NCI-H128 (cell line): ENCODE results near the gene NINJ1.

ENCODE experiments used
- DNase-seq: peaks from one replicate; lab custom pipeline; 2025; ENCODE audit not compliant: unreplicated experiment; lab: John Stamatoyannopoulos, UW

Gene NINJ1

DNA sequence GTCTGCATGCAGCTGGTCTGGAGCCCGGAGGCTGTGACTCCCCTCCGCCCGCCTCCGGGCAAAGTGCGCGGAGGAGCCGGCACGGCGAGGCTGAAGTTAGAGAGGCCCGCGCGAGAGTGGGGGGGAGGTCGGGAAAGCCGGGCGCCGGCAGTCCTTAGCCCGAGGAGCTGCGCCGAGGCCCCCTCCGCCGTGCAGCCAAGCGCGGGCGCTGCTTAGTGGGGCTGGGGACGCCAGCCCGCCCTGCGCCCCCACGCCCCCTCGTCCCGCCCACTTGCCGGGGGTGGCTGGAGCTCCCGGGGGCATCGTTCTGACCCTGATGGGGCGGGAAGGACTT is 403 bp downstream of the NINJ1 start:
- DNase-seq: no peak

DNA sequence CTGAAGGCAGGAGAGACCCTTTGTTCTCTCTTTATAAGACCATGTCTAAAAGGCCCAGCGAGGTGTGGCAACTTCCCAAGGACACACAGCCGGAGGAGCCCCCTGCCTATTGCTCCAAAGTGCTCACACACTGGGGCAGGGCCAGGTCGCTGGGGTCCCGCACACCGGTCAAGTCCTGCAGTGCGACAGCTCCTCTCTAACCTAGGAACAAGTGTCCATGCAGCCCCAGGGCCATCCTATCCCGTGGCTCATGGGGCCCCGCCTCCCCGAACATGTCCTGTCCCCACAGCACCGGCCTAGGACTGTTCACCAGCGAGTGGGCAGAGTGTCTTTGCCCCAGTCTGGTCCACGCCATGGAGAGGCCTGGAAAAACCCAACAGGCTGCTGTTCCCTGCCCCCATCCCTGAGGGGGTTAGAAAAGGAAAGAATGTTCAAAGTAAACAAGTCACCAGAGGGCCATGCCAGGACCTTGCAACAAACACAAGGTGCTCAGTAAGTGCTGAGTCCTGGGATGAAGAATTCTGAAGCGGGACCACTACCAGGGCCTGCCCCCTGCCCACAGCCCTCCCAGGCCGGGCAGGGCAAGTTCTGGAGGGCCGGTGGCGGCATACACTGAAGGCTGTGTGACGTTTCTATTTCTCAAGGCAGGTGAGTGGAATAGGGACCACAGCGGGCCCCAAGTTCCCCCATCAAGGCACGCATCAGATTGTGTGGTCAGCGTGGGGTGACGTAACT is 938 bp downstream of the NINJ1 start:
- DNase-seq: no peak

DNA sequence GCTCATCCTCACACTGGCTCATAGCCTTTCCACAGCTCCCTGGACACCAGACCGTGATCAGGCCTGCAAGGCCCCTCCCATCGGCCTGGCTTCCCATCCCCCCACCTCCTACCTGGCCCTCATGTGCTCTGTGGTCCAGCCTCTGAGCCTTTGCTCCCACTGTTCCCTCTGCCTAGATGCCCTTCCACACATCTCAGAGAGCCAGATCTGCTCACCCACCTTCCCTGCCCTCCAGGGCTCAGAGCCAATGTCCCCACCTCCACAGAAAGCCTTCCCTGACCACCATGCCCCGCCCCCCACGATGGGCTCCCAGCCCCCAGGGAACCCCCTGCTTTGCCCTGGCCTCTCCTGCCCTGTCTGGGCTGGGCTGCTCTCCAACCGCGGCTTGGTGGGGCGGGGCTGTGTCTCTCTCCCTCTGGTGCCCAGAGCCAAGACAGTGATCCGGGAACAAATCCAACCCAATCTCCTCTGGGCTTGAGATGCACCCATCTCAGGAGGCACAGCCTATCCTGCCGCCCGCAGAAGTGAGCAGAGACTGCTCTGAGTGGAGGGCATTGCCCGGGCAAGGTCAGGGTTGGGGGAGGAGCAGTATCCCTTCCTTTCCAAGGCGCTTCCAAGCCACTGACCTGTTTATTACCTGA is 1.6 kb downstream of the NINJ1 start:
- DNase-seq: no peak

DNA sequence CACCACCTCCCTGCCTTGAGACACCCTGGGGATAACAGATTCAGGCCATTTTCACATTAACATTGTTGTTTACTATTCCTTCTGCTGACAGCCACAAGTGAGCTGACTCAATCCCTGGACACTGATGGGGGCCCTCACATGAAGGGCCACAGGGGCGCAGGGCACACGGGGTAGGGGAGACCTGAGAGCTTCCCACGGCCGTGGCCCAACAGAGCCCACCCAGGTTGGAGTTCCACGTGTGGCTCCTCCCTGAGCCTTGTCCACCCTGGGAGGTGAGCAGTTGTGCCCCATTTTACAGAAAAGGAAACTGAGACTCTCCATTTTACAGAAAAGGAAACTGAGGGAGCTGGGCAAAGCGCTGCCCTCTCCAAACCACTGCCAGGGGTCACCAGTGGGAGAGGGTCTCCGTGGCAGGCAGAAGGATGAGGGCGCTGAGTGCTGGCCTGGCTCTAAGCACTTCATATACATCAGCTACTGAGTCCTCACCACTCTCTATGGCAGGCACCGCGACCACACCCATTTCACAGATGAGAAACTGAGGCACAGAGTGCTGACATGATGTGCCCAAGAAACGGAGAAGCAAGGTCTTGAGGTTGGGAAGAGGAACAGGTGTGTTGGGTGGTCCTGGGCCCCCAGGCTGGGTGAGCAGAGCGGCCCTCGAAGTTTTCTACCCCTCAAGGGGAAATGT is 2.3 kb downstream of the NINJ1 start:
- no peak for DNase-seq

DNA sequence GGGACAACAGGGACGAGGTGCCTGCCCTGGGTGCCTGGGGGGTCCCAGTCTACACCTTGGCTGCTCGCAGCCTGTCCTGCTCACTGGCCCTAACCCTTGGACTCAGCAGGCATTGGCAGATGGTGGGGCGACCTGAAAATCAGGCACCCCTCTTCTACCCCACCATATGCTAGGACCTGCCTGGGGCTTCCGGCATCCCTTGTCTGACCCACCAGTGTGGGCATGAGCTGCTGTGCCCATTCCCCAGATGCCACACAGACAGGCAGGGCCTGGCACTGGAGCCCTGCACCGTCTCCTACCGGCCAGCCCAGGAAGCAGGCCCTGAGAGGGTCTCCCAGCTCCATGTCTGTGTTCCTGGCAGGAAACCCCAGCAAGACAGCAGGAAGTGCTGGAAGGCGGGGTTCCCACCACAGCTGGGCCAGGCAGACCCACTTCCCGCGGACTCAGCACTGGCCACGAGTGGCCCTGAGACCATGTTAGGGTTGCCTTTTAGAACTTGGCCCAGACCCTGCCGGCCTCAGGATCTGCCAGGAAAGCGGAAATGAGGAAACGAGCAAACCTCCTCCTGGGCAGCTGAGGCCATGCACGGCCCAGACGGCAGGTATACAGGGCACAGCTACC is 3.1 kb downstream of the NINJ1 start:
- no peak for DNase-seq

DNA sequence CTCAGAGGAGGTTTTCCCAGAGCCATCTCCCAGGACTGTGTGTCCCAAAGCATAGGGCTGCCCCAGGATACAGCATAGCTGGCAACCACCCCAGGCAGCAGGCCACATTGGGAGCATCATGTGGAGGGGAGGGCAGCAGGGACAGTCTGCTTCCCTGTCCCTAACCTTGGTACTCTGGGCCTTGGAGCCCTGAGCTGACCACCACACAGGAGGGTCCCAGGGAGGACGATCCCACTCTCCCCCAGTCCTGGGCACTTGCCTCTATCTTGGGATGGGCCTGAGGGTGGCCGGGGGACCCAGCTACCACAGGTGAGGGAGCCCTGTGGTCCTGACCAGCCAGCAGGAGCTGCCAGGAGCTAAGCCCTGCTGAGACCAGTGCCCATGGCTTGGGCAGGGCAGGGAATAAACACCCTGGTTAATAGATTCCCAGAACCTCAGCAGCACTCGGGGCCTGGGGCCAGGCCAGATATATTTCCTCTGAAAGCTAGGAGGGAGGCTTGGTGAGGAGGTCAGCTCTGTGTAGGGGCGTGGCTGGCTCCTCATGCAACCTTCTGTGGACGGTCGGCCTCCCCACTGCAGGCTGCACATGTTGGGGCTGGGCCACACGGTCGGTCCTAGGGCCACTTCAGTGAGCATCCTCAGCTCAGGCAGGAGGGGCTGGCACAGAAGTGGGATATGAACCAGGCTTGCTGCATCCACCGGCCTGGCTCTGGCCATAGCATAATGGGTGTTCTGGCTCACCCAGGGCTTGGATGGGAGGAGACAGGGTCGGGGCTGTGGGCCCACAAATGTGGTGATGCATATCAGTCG is 4.2 kb downstream of the NINJ1 start:
- DNase-seq: no peak

DNA sequence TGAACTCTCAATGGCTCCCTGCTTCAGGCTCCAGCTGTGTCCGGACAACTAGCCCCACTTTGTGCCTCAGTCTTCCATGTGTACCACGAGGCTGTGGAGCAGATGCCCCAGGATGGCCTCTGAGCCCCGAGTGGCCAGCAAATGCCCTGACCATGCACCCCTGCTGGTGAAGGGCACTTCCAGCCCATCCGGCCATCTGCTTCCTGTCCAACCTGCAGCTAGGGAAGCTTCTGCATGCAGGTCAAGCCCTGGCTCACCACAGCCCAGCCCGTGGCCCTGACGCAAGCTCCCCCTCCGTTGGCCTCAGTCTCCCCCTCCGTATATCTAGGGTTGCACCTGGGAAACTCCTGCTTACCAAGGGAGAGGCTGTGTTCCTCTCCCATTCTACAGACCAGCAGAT is 4.8 kb downstream of the NINJ1 start:
- DNase-seq: no peak

DNA sequence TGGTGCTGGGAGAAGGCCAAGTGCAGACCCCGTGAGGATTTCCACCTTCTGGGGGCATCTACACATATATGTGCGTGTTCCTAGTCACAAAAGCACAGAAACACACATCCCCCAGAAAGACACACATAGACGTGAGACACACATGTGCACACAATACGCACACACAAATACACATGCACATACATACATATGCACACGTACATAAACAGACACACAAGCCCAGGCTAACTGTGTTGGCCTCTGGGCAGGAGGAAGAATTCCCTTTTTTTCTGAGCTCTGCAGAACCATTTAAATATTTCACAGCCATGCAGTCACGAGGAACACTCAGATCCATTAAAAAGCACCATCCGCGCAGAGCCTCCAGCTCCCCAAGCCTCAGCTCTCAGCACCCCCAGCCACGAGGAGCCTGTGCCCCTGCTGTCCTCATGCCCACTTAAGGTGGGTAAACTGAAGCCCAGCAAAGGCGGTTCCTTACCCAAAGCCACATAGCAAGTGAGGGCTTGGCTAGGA is 5.3 kb downstream of the NINJ1 start:
- DNase-seq: no peak

DNA sequence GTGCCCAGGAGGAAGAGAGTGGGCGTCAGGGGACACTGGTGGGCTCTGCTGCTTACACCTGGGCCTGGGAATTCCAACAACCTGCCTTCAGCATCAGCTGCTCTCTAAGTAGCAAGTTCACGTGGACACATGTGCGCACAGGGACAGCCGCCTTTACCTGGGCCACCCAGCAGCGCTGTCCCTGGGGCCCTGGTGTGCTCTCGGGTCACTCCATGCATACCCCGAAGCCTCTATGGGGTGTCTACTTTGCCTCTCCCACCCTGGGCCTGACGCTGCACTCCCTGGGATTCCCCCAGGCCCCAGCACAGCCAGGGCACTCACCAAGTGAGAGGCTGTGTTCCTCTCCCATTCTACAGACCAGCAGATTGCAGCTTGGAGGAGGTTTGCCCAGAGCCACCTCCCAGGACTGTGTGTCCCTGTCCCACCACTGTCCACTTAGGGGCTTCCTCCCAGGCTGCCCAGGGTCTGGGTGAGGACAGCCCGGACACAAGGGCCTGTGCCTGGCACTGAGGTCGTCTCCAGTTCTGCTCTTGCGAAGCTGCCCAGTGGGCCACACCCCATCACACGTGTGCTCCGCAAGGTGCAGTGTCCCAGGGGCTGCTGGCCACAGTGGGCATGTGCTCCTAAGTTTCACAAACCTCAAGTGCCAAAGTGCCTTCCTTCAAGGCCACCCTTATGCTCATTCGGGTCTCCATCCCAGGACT is 5.9 kb downstream of the NINJ1 start:
- no peak for DNase-seq

DNA sequence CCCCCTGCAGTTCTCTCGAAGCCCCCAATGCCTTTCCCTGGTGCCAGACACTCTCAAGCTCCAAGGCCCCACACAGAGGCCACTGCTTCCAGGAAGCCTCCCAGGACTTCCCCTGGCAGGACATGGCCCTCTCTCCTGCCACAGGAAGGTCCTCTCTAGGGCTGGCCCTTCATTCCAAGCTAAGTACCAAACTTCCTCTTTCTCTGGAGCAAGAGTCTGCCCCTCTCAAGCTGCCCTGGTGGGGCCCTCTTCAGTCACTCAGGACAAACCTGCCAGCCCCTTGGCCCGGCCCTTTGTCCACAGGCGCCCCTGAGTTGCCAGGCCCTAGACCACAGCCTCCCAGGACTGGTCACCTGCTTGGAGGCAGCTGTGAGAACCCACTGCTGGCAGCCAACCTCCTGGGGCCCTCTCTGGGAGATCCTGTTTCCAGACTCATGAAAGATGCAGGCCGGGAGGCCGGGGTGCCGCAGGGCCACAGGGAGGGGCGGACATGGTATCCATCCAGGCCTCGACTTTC is 6.6 kb downstream of the NINJ1 start:
- no peak for DNase-seq

DNA sequence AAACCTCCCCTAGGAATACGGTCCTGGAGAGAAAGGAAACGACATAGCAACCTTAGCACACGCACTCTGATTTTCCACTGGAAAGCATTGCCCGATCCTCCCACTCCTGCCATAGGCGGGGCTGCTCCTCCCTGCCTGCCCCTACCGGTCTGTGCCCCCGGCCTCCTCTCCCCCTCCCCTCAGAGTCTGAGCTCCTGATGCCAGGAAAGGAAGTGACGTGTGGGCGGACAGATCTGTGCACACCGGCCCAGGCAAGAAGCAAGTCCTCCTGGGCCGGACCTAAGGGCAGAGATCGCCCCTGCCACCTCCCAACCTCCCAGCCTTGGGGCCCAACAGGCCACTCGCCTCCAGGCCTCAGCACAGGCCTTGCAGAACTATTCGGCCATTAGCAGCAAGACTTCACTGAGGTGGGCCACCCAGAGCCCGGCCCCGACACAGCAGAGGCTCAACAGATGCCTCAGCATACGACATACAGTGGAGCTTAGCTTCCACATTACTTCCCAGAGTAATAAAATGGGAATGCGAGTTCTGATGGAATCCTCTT is 7.2 kb downstream of the NINJ1 start:
- no peak for DNase-seq

DNA sequence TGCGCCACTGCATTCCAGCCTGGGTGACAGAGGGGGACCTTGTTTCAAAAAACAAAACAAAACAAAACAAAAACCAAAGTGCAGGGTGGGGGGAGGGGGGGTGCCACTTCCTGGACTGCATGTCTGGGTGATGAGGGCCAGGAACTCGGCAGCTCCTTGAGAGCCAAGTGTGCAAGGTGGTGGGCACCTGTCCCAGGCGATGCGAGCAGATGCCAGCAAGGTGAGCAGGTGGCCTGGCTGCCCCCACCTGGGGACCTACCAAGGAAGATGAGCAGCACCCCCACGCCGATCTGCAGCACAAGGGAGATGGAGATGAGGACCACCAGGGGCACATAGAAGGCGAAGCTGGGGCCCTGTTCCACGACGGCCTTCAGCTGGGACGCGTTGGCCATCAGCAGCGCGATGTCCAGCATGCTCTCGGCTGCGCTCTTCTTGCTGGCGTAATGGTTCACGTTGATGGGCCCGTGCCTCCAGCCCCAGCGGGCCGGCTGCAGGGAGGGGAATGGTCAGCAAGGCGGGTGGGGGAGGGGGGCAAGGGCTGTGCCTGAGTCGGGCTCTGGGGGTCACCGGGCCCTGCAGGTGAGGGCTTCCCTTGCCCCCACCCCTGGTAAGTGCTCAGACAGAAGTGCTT is 7.8 kb downstream of the NINJ1 start:
- DNase-seq: no peak

DNA sequence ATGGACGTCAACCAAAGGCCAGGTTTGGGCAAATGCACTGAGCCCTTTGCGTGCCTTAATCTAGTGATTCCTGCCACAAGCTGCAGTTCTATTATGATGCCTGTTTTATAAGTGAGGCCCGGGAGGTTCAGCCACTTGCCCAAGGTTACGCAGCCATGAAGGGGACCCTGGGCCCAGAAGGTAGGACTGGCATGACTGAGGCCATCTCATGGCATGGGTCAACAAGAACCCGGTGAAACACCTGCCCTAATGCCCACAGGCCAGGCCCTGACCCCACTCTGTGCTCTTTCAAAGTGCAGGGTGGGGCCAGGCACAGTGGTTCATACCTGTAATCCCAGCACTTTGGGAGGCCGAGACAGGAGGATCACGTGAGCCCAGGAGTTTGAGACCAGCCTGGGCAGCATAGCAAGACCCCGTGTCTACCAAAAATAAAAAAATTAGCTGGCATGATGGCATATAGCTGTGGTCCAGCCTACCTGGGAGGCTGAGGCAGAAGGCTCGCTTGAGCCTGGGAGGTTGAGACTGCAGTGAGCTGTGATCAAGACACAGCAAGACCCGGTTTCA is 8.6 kb downstream of the NINJ1 start:
- no peak for DNase-seq

DNA sequence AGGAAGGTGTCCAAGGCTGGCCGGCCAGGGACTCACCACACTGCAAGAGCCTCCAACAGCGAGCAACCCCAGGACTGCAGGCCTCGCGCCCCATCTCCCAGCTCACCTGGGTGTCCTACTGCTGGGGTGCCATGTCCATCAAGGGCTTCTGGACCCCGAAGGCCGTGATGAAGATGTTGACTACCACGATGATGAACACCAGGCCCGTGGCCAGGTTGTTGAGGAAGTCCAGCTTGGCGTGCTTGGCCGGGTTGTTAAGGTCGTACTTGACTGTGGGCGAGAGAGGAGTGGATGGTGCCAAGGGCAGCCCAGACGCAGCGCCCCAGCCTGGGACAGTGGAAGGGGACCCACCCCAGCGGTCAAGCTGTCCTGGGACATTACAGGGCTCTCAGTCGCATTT is 9.3 kb downstream of the NINJ1 start:
- no peak for DNase-seq

DNA sequence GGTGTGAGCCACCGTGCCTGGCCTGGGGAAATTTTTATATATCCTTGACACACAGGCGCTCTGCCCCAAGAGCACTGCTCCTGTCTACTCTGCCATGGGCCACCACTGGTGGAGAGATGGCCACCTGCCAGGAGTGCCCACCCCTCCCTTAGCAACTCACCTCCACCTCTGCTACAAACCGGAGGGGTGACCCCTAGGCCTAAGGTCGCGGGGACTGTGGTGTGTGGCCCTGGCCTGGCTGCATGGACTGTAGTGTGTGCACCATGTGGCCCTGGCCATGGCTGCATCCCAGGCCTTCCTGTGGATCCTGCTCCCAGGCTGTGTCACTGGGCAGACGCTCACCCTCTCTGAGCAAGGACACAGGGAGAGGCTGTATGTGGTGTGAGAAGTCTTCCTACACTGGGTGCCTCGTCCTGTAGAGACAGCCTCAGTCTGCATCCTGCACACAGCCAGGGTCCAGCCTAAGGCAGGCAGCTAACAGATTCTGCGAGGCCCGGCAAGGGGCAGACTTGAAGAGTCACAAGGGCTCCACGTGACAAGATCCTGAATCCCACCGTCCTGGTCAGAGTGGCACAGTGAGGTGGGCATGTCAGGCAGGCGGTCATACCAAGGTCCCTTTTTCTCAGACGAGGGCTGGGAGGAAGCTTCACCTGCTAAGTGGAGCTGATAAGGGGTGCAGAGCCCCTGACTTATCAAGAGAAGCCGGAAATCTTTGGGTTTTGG is 10.3 kb downstream of the NINJ1 start:
- no peak for DNase-seq

DNA sequence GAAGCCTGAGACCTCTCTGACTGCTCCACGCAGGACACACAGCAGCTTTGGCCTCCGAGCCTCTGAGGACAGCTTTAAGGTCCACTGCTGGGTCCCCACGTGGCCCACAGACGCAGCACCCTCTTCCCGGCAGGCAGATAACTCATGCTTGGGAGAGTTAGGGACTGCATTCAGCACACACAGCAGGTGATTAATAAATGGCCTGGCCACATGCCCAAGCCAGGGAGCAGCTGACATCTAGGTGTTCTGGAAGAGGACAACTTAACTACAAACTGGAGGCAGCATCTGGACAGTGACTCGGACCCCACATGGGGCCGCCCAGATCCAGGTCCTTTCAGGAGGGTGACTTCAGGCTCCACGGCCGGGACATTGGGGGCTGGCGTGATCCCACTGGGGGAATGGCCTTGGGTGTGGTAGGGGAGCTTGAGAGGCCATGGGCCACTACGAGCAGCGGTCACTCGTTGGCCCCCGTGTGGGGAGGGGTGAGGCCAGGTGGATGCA is 11.3 kb downstream of the NINJ1 start:
- DNase-seq: no peak

DNA sequence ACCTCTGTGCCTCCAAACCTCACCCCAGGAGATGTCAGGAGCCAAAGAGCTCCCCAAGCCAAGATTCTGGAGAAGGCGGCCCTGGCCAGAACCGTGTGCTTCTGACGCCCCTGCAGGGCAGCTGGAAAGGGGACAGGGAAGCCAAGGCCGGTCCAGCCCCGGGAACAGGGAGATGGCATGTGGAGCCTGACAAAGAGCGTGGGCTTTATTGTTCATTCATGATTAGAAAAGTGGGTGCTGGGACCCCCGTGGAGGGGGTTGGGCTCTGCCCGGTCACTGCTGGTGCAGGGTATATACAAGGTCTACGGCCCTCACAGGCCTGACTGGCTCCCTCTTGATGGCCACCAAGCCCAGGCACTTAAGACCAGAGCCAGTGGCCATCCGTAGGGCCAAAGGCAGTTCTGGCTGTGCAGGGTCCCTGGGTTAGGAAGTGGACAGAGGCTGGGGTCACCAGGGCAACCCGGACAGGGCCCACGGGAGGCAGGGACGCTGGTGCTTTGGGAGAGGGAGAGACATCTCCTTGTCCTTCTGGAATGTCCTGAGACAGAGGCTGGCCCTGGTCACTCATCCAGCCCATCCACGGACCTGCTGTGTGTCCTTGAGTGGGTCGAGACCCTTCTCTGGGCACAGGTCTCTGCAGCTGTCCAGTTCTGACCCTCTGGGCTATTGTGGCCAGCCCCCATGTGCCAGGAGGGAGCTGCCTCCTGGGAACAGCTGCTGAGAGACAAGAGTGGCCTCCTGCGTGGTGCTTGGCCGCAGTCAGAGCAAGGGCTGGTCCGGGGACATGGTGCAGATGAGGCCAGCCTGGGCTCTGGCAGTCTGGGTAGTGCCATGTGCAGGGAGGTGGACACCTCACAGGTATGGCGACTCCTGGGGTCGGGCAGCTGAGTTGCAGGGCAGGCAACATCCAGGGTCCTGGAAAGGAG is 12.5 kb downstream of the NINJ1 start:
- no peak for DNase-seq
